ENCODE measurements around the gene TNRC6C.

GRCh38 chr17:78088529-78088928, 130.0 kb downstream of the TNRC6C start:
- TF ChIP-seq CTCF (IDR thresholded peaks at IDR 0.05) = no peak
- no peak for TF ChIP-seq POLR2A (IDR thresholded peaks at IDR 0.05)
- no peak for TF ChIP-seq POLR2AphosphoS5 (IDR thresholded peaks at IDR 0.05)
